SU-DHL-6 (cell line): ENCODE results near the gene MAGEB4.
"Not testable (repeated sequence)": the region's sequence is repeated elsewhere in the genome, so short reads cannot be mapped to it uniquely, and the experiment has no call there.

Experiments used
- EZH2phosphoT487 ChIP-seq: fragments of 200-600 bp; sonication (generic), shearing (Covaris generic); conservative IDR thresholded peaks from 2 replicates; pipeline ENCODE4 v1.6.1; 2018; ENCODE audit warnings: mild to moderate bottlenecking, antibody characterized with exemption, low read length, moderate library complexity, mixed read lengths
- TF ChIP-seq, protein P1 (sequence below): fragments of 200-600 bp; sonication (generic); IDR thresholded peaks from one replicate; pipeline ENCODE4 v1.5.1; 2017; ENCODE audit warnings: antibody characterized with exemption, mild to moderate bottlenecking, low read length, moderate library complexity; ENCODE audit not compliant: insufficient read depth, poor library complexity, severe bottlenecking

DNA sequence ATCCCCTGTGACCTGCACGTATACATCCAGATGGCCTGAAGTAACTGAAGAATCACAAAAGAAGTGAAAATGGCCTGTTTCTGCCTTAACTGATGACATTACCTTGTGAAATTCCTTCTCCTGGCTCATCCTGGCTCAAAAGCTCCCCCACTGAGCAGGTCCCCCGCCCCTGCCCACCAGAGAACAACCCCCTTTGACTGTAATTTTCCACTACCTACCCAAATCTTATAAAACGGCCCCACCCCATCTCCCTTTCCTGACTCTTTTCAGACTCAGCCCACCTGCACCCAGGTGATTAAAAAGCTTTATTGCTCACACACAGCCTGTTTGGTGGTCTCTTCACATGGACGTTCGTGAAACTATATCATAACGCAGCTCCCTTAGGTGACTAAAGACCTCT is 47.9 kb upstream of the MAGEB4 start:
- not testable (repeated sequence) for TF ChIP-seq EZH2phosphoT487
- TF ChIP-seq, protein P1, sequence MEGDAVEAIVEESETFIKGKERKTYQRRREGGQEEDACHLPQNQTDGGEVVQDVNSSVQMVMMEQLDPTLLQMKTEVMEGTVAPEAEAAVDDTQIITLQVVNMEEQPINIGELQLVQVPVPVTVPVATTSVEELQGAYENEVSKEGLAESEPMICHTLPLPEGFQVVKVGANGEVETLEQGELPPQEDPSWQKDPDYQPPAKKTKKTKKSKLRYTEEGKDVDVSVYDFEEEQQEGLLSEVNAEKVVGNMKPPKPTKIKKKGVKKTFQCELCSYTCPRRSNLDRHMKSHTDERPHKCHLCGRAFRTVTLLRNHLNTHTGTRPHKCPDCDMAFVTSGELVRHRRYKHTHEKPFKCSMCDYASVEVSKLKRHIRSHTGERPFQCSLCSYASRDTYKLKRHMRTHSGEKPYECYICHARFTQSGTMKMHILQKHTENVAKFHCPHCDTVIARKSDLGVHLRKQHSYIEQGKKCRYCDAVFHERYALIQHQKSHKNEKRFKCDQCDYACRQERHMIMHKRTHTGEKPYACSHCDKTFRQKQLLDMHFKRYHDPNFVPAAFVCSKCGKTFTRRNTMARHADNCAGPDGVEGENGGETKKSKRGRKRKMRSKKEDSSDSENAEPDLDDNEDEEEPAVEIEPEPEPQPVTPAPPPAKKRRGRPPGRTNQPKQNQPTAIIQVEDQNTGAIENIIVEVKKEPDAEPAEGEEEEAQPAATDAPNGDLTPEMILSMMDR: not testable (repeated sequence)
